Naive thymus-derived CD4-positive, alpha-beta T cell (primary cell): ENCODE data around the gene PHACTR1. TPM values are rescaled to one million over a fixed set of nuclear protein-coding genes. Genes with fewer than 3 reads are reported as not detected.

ENCODE experiments used
- ATAC-seq: fragments of 150-1000 bp; cut with Tn5 transposase; 2 replicates; pipeline ENCODE4 v1.10.0; 2021; ENCODE audit warnings: mild to moderate bottlenecking, moderate library complexity
- CTCF ChIA-PET: fragments of 350-600 bp; sonication (Branson Sonifier 250); formaldehyde crosslinking; loops from one replicate; lab custom pipeline; 2021; ENCODE audit warnings: antibody characterized with exemption; lab: Charles Lee
- POLR2A ChIA-PET: fragments of 350-600 bp; sonication (Branson Sonifier 250); formaldehyde crosslinking; loops from one replicate; lab custom pipeline; 2021; ENCODE audit warnings: antibody characterized with exemption, inconsistent platforms; lab: Charles Lee
- DNase-seq, 9 donors: peaks; one replicate each; pipeline versions ENCODE4 v3.0.0 to v3.0.0-alpha.2; 2020 to 2022; ENCODE audit warnings: mixed read lengths in 1 of 9
- H3K27ac ChIP-seq: one replicate; pipeline ENCODE4 v1.7.0; 2013; ENCODE audit warnings: mild to moderate bottlenecking, low read depth, low read length, moderate library complexity
- H3K27me3 ChIP-seq, 2 donors: one replicate each; pipeline ENCODE4 v1.7.0; 2013; ENCODE audit warnings: low read length in 2 of 2, mild to moderate bottlenecking in 2 of 2, moderate library complexity in 2 of 2; ENCODE audit not compliant: control insufficient read depth in 2 of 2, insufficient read depth in 2 of 2
- H3K36me3 ChIP-seq, 3 experiments: 1 replicate in 2 of 3; 2 replicates in 1 of 3; pipeline ENCODE4 v1.7.0; 2013; ENCODE audit warnings: low read length in 3 of 3, mild to moderate bottlenecking in 3 of 3, moderate library complexity in 1 of 3; ENCODE audit not compliant: insufficient read depth in 3 of 3, control insufficient read depth in 2 of 3
- H3K4me1 ChIP-seq, 2 donors: one replicate each; pipeline ENCODE4 v1.7.0; 2013; ENCODE audit warnings: low read length in 2 of 2, mild to moderate bottlenecking in 2 of 2, moderate library complexity in 1 of 2; ENCODE audit not compliant: control insufficient read depth in 2 of 2, insufficient read depth in 2 of 2
- H3K4me3 ChIP-seq: 2 replicates; pipeline ENCODE4 v1.7.0; 2013; ENCODE audit warnings: mild to moderate bottlenecking, low read length
- H3K9me3 ChIP-seq, 3 experiments: 1 replicate in 2 of 3; 2 replicates in 1 of 3; pipeline ENCODE4 v1.7.0; 2013; ENCODE audit warnings: low read length in 3 of 3; ENCODE audit not compliant: control insufficient read depth in 2 of 3
- H3K27ac Mint-ChIP-seq, 9 donors: one replicate each; pipeline ENCODE4 v1.8.0; 2020 to 2022; ENCODE audit warnings: mixed read lengths in 9 of 9, mild to moderate bottlenecking in 8 of 9, moderate library complexity in 5 of 9, inconsistent platforms in 2 of 9
- H3K27me3 Mint-ChIP-seq, 5 donors: one replicate each; pipeline ENCODE4 v1.8.0; 2021 to 2022; ENCODE audit warnings: mixed read lengths in 5 of 5, mild to moderate bottlenecking in 1 of 5
- H3K36me3 Mint-ChIP-seq, 5 donors: one replicate each; pipeline ENCODE4 v1.8.0; 2020 to 2022; ENCODE audit warnings: mixed read lengths in 5 of 5, mild to moderate bottlenecking in 3 of 5, inconsistent platforms in 1 of 5
- H3K4me1 Mint-ChIP-seq, 7 donors: one replicate each; pipeline ENCODE4 v1.8.0; 2020 to 2022; ENCODE audit warnings: mixed read lengths in 7 of 7, mild to moderate bottlenecking in 3 of 7, inconsistent platforms in 1 of 7
- H3K4me3 Mint-ChIP-seq, 10 donors: one replicate each; pipeline ENCODE4 v1.8.0; 2020 to 2022; ENCODE audit warnings: mild to moderate bottlenecking in 10 of 10, mixed read lengths in 10 of 10, moderate library complexity in 6 of 10, inconsistent platforms in 2 of 10
- H3K9me3 Mint-ChIP-seq, 11 donors: one replicate each; pipeline ENCODE4 v1.8.0; 2020 to 2022; ENCODE audit warnings: mixed read lengths in 11 of 11, mild to moderate bottlenecking in 4 of 11, inconsistent platforms in 1 of 11, moderate library complexity in 1 of 11
- intact Hi-C, 2 donors: fragments of 100-400 bp; cut with micrococcal nuclease; formaldehyde crosslinking; loops; one replicate each; pipeline ENCODE4 v1.15.1; 2023
- polyA plus RNA-seq, 2 donors: library from polyadenylated mRNA; unstranded; fragments of 300-500 nt; fragmentation: Illumina TruSeq; gene quantifications; one replicate each; pipeline ENCODE4 v1.2.3, GENCODE V29; 2021
- total RNA-seq, 6 experiments: library from RNA in 5 of 6; stranded (reverse) in 5 of 6; gene quantifications; 1 replicate in 5 of 6; 2 replicates in 1 of 6; pipeline ENCODE4 v1.2.3 and lab custom pipeline; 2021 to 2026

PHACTR1 gene
- total and polyA plus RNA-seq, 7 experiments from 2014 or later: 0.18 to 43.1 (median 0.62) TPM

GRCh38 chr6:12791371-12791770, 74.8 kb downstream of the PHACTR1 start:
- H3K4me1 Mint-ChIP-seq: no peaks in the 10 kb centered on the region
- peaks cover under 1 to 29% (median 9%) of the 10 kb centered on the region in 5 donors for H3K27me3 Mint-ChIP-seq
- no peak overlapping the region for H3K27ac Mint-ChIP-seq
- DNase-seq (no peak), ATAC-seq (no peak)
- no peak overlapping the region for H3K4me3 ChIP-seq
- CTCF ChIA-PET: no interaction called here
- no peaks in the 10 kb centered on the region for H3K36me3 Mint-ChIP-seq
- H3K27me3 ChIP-seq: no peaks in the 10 kb centered on the region
- POLR2A ChIA-PET: no interaction called here
- peaks cover 0 to 2% (median 0%) of the 10 kb centered on the region in 11 donors for H3K9me3 Mint-ChIP-seq
- H3K27ac ChIP-seq: no peak overlapping the region
- H3K4me1 ChIP-seq: no peaks in the 10 kb centered on the region
- H3K9me3 ChIP-seq: no peaks in the 10 kb centered on the region
- no peak overlapping the region for H3K4me3 Mint-ChIP-seq
- no peaks in the 10 kb centered on the region for H3K36me3 ChIP-seq
- intact Hi-C loops: no loop called here

DNA sequence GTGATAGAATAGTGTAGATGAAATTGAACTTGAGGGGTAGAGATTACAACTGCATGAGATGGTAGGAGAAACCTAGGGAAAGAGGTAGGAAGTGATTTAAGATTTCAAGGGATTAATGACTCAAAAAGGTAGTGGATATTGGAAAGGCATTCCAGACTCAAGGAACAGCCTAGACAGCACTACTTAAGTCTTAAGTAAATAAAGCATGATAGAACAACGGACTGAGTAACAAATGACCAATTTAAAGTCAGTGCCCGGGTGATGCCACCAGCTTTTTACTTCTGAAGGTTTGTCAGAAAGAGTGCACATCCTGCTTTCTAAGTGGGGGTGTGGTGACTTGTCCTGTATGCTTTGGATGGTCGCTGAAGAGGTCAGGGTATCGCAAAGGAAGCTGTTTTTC, 81.8 kb downstream of the PHACTR1 start:
- DNase-seq (no peak), ATAC-seq (no peak)
- H3K9me3 Mint-ChIP-seq: peaks cover 0 to 4% (median 0%) of the 10 kb centered on the region in 11 donors
- H3K27ac ChIP-seq: no peak overlapping the region
- H3K4me1 ChIP-seq: no peaks in the 10 kb centered on the region
- ChIA-PET POLR2A (no interaction called here), CTCF (no interaction called here)
- H3K27ac Mint-ChIP-seq: no peak overlapping the region
- intact Hi-C loops: no loop called here
- H3K27me3 Mint-ChIP-seq: peaks cover 2 to 29% (median 15%) of the 10 kb centered on the region in 5 donors
- no peaks in the 10 kb centered on the region for H3K36me3 ChIP-seq
- H3K4me3 ChIP-seq: no peak overlapping the region
- no peaks in the 10 kb centered on the region for H3K9me3 ChIP-seq
- H3K4me3 Mint-ChIP-seq: no peak overlapping the region
- no peaks in the 10 kb centered on the region for H3K27me3 ChIP-seq
- no peaks in the 10 kb centered on the region for H3K4me1 Mint-ChIP-seq
- no peaks in the 10 kb centered on the region for H3K36me3 Mint-ChIP-seq

- Mint-ChIP-seq H3K27ac (no peak overlapping the region), H3K4me3 (no peak overlapping the region), H3K9me3 (peaks cover 0 to 4% (median 0%) of the 10 kb centered on the region in 11 donors), H3K27me3 (peaks cover 3 to 38% (median 20%) of the 10 kb centered on the region in 5 donors), H3K4me1 (no peaks in the 10 kb centered on the region), H3K36me3 (no peaks in the 10 kb centered on the region)
- intact Hi-C loops: no loop called here
- ATAC-seq (no peak), DNase-seq (no peak)
- Histone ChIP-seq H3K9me3 (no peaks in the 10 kb centered on the region), H3K36me3 (no peaks in the 10 kb centered on the region), H3K27me3 (no peaks in the 10 kb centered on the region), H3K4me3 (no peak overlapping the region), H3K27ac (no peak overlapping the region), H3K4me1 (no peaks in the 10 kb centered on the region)
- CTCF ChIA-PET: no interaction called here
- POLR2A ChIA-PET: no interaction called here
Observed at GRCh38 chr6:12800120-12800519, 83.6 kb downstream of the PHACTR1 start.

- no peaks in the 10 kb centered on the region for H3K36me3 ChIP-seq
- no peaks in the 10 kb centered on the region for H3K4me1 ChIP-seq
- ChIA-PET POLR2A (no interaction called here), CTCF (no interaction called here)
- no peak overlapping the region for H3K4me3 ChIP-seq
- no peaks in the 10 kb centered on the region for H3K9me3 ChIP-seq
- Mint-ChIP-seq H3K36me3 (no peaks in the 10 kb centered on the region), H3K9me3 (peaks cover 0 to 4% (median 0%) of the 10 kb centered on the region in 11 donors), H3K27ac (no peak overlapping the region), H3K4me1 (peaks cover 0 to 2% (median 0%) of the 10 kb centered on the region in 7 donors), H3K27me3 (peaks cover 3 to 49% (median 28%) of the 10 kb centered on the region in 5 donors), H3K4me3 (no peak overlapping the region)
- no peak for ATAC-seq
- no peaks in the 10 kb centered on the region for H3K27me3 ChIP-seq
- intact Hi-C loops: no loop called here
- no peak for DNase-seq
- H3K27ac ChIP-seq: no peak overlapping the region
Observed at GRCh38 chr6:12801141-12801540, 84.6 kb downstream of the PHACTR1 start.

DNA sequence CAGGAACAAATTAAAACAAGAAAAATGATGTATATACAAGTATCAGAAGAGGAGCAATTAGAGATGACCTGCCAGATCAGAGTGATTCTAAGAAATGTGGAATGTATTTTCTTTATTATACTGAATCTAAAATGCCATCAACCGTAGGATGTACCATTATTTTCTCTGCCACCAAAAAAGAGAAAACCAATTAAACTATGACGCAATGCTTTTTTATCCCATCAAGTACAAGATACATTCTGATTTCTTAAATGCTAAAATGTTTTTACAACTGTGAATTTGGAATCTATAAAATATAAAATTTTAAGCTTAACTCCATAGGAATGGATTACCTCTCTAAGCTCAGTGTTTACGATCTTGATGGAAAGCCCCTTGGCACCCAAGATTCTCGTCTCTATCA, 85.9 kb downstream of the PHACTR1 start:
- H3K27ac ChIP-seq: no peak overlapping the region
- intact Hi-C loops: no loop called here
- Mint-ChIP-seq H3K4me1 (peaks cover 0 to 2% (median 0%) of the 10 kb centered on the region in 7 donors), H3K27me3 (peaks cover 2 to 40% (median 24%) of the 10 kb centered on the region in 5 donors), H3K4me3 (no peak overlapping the region), H3K36me3 (no peaks in the 10 kb centered on the region), H3K27ac (no peak overlapping the region), H3K9me3 (peaks cover 0 to 2% (median 0%) of the 10 kb centered on the region in 11 donors)
- DNase-seq (no peak), ATAC-seq (no peak)
- H3K27me3 ChIP-seq: no peaks in the 10 kb centered on the region
- ChIA-PET POLR2A (no interaction called here), CTCF (no interaction called here)
- no peaks in the 10 kb centered on the region for H3K4me1 ChIP-seq
- H3K4me3 ChIP-seq: no peak overlapping the region
- H3K36me3 ChIP-seq: no peaks in the 10 kb centered on the region
- H3K9me3 ChIP-seq: no peaks in the 10 kb centered on the region

DNA sequence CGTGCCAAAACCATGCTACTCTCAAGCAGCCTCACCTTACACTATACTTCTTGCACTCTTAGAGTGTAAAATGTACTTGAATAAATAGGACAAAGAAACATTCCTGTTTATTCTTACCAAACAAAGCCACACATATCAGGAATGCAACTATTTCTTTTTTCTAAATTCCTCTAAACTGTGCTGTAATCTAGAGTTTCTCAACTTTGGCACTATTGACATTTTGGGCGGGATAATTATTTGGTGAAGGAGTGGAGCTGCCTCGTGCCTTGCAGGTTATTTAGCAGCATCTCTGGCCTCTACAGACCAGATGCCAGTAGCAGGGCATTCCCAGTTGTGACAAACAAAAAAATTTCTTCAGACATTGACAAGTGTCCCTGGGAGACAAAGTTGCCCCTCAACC, 86.9 kb downstream of the PHACTR1 start:
- intact Hi-C loops: no loop called here
- no peak overlapping the region for H3K4me3 ChIP-seq
- ChIA-PET CTCF (no interaction called here), POLR2A (no interaction called here)
- H3K27me3 Mint-ChIP-seq: peaks cover 2 to 35% (median 19%) of the 10 kb centered on the region in 5 donors
- no peaks in the 10 kb centered on the region for H3K36me3 ChIP-seq
- H3K9me3 Mint-ChIP-seq: peaks cover 0 to 3% (median 0%) of the 10 kb centered on the region in 11 donors
- H3K9me3 ChIP-seq: no peaks in the 10 kb centered on the region
- H3K4me3 Mint-ChIP-seq: no peak overlapping the region
- H3K4me1 ChIP-seq: no peaks in the 10 kb centered on the region
- no peaks in the 10 kb centered on the region for H3K36me3 Mint-ChIP-seq
- H3K4me1 Mint-ChIP-seq: peaks cover 0 to 2% (median 0%) of the 10 kb centered on the region in 7 donors
- no peak overlapping the region for H3K27ac Mint-ChIP-seq
- H3K27me3 ChIP-seq: no peaks in the 10 kb centered on the region
- no peak overlapping the region for H3K27ac ChIP-seq
- no peak for DNase-seq
- no peak for ATAC-seq

- H3K9me3 ChIP-seq: no peaks in the 10 kb centered on the region
- DNase-seq (no peak), ATAC-seq (no peak)
- Mint-ChIP-seq H3K27ac (no peak overlapping the region), H3K9me3 (peaks cover 0 to 3% (median 0%) of the 10 kb centered on the region in 11 donors), H3K36me3 (no peaks in the 10 kb centered on the region), H3K27me3 (peaks cover 2 to 34% (median 17%) of the 10 kb centered on the region in 5 donors), H3K4me1 (peaks cover 0 to 2% (median 0%) of the 10 kb centered on the region in 7 donors), H3K4me3 (no peak overlapping the region)
- H3K27me3 ChIP-seq: no peaks in the 10 kb centered on the region
- no peaks in the 10 kb centered on the region for H3K36me3 ChIP-seq
- H3K27ac ChIP-seq: no peak overlapping the region
- CTCF ChIA-PET: no interaction called here
- H3K4me1 ChIP-seq: no peaks in the 10 kb centered on the region
- intact Hi-C loops: no loop called here
- POLR2A ChIA-PET: no interaction called here
- no peak overlapping the region for H3K4me3 ChIP-seq
Observed at GRCh38 chr6:12804952-12805645, 88.5 kb downstream of the PHACTR1 start.
